Right renal cortex interstitium (tissue), 3 donors: ENCODE measurements around the gene PRSS27. TPM values are rescaled to one million over a fixed set of nuclear protein-coding genes. Genes with fewer than 3 reads are reported as not detected.
"Not testable (repeated sequence)": the region's sequence is repeated elsewhere in the genome, so short reads cannot be mapped to it uniquely, and the experiment has no call there.

Experiments used
- DNase-seq, 3 donors: peaks; one replicate each; pipeline ENCODE4 v3.0.0-alpha.2; 2013; ENCODE audit warnings: low read depth in 3 of 3, low spot score in 2 of 3
- polyA plus RNA-seq, 3 donors: library from polyadenylated mRNA; unstranded; fragments of 120-200 nt; gene quantifications; one replicate each; pipeline ENCODE4 v1.2.1, GENCODE V29; 2013; ENCODE audit not compliant: insufficient read length in 3 of 3

The PRSS27 gene
- polyA plus RNA-seq, 3 donors, result 1.2 to 1.7 (median 1.2) TPM

DNA sequence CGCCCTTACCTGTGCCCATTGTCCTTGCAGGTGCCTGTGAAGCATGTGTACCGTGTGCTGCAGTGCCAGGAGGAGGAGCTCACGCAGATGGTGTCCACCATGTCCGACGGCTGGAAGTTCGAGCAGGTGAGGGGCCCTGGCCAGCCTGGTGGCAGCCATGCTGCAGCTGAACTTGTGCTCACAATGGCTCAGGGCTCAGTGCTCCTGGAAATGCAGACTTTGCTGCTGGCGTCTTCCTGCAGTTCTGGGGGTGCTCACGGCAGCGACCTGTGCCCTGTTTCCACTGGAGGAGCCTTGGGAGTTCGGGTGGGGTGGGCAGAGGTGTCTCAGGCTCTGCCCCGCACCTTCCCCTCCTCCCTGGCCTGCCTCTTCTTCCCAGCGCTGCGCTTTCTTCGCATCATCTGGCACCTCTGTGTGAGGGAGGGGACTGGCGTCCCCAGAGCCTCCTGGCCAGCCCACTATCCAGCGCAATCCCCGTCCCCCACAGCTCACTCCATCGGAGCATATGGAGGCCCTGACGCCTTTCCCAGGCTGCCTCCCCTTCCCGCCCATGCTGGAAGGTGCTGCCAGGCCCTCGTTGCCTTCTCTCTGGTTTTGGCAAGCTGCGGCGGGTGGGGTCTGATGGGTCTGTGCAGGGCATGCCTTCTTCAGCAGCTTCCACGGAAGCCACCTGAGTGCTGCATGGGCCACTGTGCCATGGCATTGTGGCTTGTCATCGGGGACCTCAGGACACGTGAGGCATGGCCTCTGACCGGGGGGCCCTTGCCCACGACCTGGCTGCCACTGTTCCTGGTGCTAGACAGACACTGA lies 20.0 kb downstream of the PRSS27 start:
- no peak for DNase-seq

DNA sequence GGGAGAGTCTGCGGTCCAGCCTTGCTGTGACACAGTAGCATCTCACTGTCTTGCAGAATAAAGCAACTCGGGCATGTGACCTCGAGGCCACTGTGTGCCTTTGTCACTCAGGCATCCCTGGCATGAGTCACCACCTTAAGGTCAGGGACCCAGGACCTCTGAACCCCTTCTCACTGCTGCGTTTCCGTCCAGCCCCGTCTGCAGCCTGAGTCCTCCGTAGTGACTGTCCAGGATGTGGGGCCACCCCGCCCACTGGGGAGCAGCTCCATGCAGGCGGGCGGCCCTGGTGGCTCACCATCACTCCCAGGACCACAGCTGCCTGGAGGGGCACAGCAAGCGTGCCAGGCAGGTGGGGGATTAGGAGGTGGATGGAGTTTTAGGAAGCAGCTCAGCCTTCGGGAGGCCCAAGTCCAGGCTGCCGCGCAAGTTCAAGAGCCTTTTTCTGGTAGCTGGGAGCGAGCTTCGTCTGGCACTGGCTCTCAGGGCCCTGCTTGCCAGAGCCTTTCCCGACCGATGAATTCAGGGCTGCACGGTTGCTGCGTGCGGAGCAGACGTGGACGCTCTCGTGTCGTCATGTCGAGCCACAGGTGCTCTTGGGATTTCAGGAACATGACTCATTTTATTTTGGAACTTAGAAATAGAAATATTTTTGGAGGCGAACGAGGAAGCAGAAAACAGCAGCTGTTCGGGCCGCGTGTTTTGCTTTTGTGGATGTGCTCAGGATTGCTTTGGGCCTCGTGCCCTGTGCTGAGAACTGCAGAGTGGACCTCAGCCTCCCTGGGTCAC lies 20.9 kb downstream of the PRSS27 start:
- no peak for DNase-seq

DNA sequence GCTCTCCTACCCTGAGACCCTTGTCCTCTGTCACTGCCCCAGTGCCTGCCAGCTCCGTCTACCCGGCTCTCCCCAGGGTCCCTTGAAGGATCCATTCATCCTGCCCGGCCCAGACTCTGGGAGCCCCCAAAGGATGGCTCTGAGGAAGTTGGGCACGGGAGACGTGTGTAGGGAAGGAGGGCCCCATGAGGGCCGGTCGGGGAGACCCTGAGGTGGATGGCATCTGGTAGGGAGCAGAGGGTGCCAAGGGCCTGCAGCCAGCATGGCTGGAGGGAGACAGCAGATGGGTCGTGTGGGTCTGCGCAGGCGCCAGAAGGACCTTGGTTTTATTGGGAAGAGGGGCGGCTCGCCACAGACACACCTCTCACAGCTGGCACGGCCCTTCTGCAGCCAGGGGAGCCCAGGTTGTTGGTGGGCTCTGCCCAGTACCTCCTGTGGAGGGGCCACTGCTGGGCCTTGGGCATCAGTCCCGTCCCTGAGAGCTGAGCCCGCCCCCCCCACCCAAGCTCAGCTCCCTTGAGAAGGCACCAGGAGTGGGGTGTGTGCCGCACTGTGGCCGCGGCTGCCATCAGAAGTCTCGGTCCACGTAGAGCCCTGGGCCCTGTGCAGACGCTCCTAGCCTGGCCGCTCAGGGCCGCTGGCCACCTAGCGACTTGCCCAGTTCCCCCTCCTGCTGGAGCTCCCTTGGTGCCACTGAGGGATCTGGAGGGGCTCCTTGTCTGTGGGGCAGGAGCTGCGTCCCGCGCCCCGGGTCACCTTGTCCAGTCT lies 21.7 kb downstream of the PRSS27 start:
- no peak for DNase-seq

DNA sequence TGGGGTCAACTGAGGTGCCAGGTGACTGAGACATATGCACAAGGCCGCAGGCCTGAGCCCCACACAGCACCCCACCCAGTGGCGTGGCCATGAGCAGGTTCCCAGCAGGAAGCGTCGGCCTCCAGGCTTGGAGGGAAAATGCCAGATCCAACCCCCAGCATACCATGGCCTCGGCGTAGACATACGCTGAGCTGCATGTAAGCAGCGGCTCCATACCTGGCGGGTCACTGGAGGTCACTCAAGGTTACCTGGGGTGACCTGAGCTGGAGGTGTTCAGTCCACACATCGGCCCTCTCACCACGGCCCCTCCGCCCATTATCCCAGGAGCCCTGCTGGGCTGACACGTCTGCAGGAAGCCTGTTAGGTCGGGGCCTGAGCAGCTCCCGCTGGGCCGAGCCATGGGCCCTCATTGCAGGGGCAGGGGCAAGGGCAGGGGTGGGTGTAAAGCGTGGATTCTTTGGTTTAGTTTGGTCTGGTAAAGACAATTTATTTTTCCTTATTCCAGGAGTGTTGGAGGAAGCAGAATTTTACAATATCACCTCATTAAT lies 22.5 kb downstream of the PRSS27 start:
- no peak for DNase-seq

- not testable (repeated sequence) for DNase-seq
These were observed 23.3 kb downstream of the PRSS27 start for GRCh38 chr16:2696601-2697250.

- DNase-seq, result no peak
These were observed 26.9 kb downstream of the PRSS27 start for GRCh38 chr16:2692948-2693651.

DNA sequence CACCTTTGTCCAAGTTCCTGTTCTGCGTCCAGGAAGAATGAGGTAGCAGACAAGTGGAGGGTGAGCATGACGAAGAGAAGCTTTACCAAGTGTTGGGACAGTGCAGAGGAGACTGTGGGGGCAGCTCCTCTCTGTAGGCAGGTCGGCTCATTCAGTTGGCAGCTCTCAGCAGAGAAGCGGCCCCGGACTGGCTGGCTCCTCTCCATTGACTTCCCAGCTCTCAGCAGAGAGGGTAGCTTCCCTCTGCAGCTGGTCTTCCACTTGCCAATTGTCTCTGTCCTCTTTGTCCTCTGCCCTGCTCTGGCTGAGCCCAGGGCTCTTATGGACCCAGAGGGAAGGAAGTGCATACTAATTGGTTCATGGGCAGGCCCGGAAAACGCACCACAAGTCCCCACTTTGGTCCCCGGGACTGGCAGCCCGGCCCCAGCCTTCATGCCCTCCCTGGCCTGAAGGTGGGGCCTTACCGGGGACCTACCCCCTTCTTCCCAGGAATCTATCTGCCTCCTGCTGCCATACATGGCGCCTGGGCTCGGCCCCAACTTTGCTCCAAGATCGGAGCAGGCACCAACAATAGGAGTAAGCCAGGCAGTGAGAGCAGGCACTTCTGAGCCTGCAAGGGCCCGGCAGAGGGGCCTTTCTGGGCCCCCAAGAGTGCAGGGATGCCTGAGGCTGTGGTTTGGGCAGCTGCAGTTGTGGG lies 27.6 kb downstream of the PRSS27 start:
- DNase-seq, result no peak

DNA sequence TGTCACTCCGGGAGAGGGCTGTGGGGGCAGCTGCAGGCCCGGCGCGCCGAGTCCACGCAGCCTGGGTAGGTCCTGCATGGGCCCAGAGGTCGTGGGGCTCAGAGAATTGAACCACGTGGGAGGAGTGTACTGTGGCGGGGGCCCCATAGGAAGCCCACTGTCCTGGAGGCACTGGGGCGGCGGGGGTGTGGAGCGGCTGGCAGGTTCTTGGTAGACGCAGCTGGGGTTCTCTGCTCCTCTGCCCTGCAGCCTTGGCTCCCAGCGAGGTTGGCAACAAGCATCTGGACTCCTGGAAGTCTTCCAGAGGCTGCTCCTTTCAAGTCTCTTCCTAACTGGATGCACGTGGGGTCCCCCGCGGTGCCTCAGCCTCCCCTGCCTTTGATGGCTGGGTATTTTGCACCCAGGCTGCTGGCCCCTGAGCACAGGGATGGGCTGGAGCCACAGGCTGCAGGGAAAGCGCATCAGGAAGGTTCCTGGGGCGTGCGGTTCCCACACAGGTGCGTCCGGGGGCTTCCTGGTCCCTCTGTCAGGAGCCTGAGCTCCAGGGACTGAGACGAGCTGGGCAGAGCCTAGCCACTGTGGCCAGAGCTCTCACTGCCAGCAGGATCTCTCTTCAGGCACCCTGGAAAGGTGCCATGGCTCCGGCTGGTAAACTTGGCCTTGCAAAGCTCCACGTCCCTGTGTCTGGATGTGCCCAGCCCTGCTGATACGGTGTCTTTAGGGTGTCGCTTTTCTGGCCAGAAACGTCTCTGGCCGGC lies 28.4 kb downstream of the PRSS27 start:
- DNase-seq, result no peak

DNA sequence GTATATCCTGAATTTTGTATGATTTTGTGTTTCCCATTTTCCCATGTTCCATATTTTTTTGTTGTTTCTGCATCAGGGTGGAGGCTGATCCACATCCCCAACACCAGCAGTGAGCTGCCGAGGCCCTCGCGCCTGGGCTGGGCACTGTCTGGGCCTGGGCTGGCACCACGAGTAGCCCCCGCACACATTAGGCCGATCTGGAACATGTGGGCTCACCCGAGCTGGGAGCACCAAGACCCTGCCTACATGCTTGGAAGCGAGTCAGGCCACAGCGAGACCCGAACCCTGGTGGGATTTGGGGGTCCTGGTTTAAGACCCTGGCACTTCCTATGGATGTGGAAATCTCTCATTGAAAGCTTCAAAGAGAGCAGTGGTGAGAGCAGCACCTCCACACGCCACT lies 29.2 kb downstream of the PRSS27 start:
- no peak for DNase-seq

DNA sequence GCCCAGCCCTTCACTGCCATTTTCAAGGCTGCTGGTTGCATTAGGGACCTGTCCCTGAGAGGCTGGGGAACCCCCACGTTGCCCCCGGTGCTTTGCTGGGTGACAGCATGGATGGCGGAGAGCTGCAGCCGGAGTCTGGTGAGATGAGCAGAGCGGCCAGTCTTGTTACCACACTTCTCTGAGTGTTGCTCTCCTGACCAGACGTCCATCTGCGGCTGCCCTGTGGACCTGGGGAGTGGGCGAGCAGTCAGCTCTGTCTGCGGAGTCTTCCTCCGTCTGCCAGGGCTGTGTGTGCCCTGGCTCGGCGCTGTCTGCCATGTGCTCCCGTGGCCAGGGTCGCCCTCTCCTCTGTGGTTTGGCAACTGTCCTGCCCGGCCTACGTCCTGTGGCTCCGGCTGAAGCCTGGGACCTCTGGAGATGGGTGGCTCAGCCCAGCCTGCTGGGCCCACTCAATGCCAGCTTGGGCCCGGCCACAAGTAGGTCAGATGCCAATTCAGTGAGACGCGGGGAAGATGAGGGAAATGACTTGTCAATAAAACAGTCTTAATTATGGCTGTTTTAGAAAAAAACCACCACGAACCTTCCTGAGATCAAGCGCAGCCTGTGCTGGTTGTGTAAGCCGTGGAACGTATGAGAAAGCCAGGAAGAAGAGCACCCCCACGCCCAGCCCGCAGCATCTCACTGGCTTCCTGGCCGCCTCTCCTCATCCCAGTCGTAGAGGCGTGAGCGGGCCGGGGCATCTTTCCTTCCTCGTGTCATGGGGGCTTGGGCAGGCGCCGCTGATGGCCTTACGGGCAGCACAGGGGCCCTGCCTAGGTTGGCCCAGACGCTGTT lies 29.8 kb downstream of the PRSS27 start:
- DNase-seq, result no peak

DNA sequence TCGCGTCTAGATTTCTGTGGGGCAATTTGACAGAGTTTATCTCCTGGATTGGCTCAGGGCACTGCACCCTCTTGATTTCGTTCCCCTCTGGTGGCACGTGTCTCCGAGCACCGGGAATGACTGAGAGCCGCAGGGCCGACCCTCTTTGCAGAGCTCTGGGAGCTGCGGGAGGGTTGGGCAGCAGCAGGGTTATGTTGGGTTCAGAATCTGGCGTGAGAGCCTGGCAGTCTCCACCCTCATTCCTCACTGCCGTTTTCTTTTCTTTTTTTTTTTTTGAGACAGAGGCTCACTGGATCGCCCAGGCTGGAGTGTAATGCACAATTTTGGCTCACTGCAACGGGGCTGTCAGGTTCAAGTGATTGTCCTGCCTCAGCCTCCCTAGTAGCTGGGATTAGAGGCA lies 30.6 kb downstream of the PRSS27 start:
- DNase-seq, result not testable (repeated sequence)

DNA sequence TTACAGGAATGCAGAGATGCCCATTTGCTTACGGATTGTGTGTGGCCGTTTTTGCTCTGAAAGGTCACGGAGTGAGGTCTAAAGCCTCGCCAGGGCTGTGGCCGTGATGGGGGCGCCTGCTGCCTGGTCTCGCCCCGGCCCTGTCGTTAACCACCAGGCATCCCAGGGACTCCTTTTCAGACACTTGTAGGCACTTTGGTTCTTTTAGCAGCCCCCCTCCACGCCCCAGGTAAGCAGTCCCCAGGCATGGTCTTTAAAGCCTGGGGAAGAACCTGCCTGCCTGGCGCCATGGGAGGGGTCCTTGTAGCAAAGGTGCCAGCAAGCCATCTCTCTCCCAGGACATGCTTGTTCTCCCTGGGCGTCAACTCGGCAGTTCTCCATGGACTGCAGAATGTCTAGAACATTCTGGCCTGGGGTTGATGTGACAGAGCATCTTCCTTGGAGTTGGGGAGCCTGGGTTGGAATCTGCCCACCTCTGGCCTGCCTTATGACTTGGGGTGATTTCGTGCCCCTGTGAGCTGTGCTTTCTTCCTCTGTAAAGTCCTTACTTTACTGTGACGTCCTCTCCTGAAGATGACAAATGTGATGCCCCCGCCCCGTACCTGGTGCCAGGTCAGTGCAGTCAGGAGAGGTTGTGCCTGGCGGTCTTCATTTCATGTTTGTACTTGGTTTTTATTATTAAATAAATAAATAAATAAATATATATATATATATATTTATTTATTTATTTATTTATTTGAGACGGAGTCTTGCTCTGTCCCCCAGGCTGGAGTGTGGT lies 32.3 kb downstream of the PRSS27 start:
- DNase-seq, result no peak

DNA sequence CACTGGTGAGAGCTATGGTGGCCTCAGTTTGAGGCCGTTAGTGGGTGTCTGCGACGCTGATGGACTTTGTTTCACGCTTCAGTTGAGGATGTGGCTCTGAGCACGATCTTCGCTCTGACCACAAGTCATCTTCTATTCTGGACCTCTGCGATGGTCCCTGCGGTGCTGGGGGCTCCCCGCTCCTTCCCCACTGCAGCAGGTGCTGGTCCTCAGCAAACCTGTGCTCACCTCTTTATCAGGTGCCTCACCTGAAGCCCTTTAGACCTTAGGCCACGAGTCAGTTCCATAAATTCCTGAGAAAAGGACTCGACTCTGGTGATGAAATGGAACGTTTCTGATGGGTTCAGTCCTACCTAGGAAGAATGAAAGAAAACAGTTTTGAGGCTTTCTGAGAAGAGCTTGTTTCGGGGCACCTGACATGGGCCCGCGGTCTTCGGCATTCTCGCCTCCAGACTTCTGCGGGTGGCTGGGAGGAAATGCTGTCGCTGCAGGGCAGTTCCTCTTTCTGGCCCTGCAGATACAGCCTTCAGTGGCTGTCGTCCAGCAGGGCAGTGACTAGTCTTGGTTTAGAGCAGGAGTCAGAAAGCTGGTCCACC lies 33.0 kb downstream of the PRSS27 start:
- DNase-seq, result no peak

DNA sequence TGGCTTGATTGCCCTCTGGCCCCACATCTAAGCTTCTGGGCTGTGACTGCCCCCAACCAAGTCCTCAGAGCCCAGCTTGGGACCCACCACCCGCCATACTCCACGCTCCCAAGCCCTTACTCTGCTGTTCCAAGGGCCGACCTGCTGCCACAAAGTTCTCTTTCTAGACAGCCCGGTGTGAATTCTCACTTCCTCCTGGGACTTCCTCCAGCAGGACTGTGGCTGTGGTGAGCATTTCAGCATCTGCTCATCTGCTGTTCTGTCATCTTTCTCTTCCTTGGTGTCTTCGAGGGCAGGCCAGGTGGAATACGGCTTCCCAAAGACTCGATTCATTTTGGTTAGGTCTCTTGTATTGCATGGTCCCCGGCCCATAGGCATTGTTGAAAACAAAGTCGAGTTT lies 33.9 kb downstream of the PRSS27 start:
- not testable (repeated sequence) for DNase-seq

GRCh38 chr16:2683041-2683440 lies 37.0 kb downstream of the PRSS27 start:
- not testable (repeated sequence) for DNase-seq

GRCh38 chr16:2682209-2683021 lies 37.6 kb downstream of the PRSS27 start, which contains the start of gene KCTD5:
Gene KCTD5, plus strand, starts transcription at chr16:2682523. Its CDS starts 26 bp downstream, at chr16:2682549.
- peak; percentile 86 to 94 (median 94) for DNase-seq
